Endodermal cell (in vitro differentiated cells): ENCODE measurements around the gene SCD. TPM values are rescaled to one million over a fixed set of nuclear protein-coding genes. Genes with fewer than 3 reads are reported as not detected.

Experiments
- DNase-seq: peaks from one replicate; pipeline ENCODE4 v3.0.0-alpha.2; 2017
- H3K27ac ChIP-seq: 2 replicates; pipeline ENCODE4 v1.5.1; 2013; ENCODE audit warnings: mild to moderate bottlenecking, low read depth, low read length, moderate library complexity
- H3K27me3 ChIP-seq: 2 replicates; pipeline ENCODE4 v1.6.1; 2013; ENCODE audit warnings: mild to moderate bottlenecking, low read length, moderate library complexity; ENCODE audit not compliant: insufficient read depth, control insufficient read depth, poor library complexity, severe bottlenecking
- H3K36me3 ChIP-seq: 2 replicates; pipeline ENCODE4 v1.7.0; 2013; ENCODE audit warnings: mild to moderate bottlenecking, low read length, moderate library complexity; ENCODE audit not compliant: control insufficient read depth, insufficient read depth
- H3K4me1 ChIP-seq: one replicate; pipeline ENCODE4 v1.7.0; 2013; ENCODE audit warnings: low read length; ENCODE audit not compliant: control insufficient read depth, insufficient read depth
- H3K4me3 ChIP-seq: 2 replicates; pipeline ENCODE4 v1.5.1; 2013; ENCODE audit warnings: mild to moderate bottlenecking, low read length, moderate library complexity
- H3K9ac ChIP-seq: 2 replicates; pipeline ENCODE4 v1.6.1; 2013; ENCODE audit warnings: mild to moderate bottlenecking, low read length, moderate library complexity; ENCODE audit not compliant: poor library complexity, severe bottlenecking; ENCODE audit errors: extremely low read depth
- H3K9me3 ChIP-seq: 2 replicates; pipeline ENCODE4 v1.6.1; 2013; ENCODE audit warnings: mild to moderate bottlenecking, low read length, moderate library complexity; ENCODE audit not compliant: control insufficient read depth
- H3K27ac Mint-ChIP-seq: 2 replicates; pipeline ENCODE4 v1.8.0; 2020; ENCODE audit warnings: mixed read lengths
- H3K27me3 Mint-ChIP-seq: 2 replicates; pipeline ENCODE4 v1.8.0; 2021; ENCODE audit warnings: mild to moderate bottlenecking, mixed read lengths; ENCODE audit not compliant: insufficient read depth
- H3K36me3 Mint-ChIP-seq: 2 replicates; pipeline ENCODE4 v1.8.0; 2020; ENCODE audit warnings: low read depth, mixed read lengths
- H3K4me1 Mint-ChIP-seq: 2 replicates; pipeline ENCODE4 v1.8.0; 2020; ENCODE audit warnings: mixed read lengths
- H3K4me3 Mint-ChIP-seq: 2 replicates; pipeline ENCODE4 v1.8.0; 2020; ENCODE audit warnings: mild to moderate bottlenecking, moderate library complexity, mixed read lengths
- H3K9me3 Mint-ChIP-seq: 2 replicates; pipeline ENCODE4 v1.8.0; 2020; ENCODE audit warnings: mild to moderate bottlenecking, mixed read lengths
- WGBS, 2 experiments: methylation state at CpG; one replicate each; pipeline versions ENCODE4 v1.1.5 to v1.1.7; 2013; ENCODE audit warnings: missing lambda C conversion rate in 2 of 2, mixed read lengths in 1 of 2; ENCODE audit not compliant: insufficient coverage in 1 of 2, insufficient read length in 1 of 2; 5-methylcytosine and 5-hydroxymethylcytosine counted together
- total RNA-seq, 2 donors: library from RNA; stranded (reverse); fragmentation: NEBNext Ultra II Directional in 1 of 2; extraction: Animal tissue kit (Norgen Biotek cat#: 25700) in 1 of 2; gene quantifications; 2 replicates in 1 of 2; 3 replicates in 1 of 2; pipeline ENCODE4 v1.2.1, GENCODE V29; 2021
- TF ChIP-seq, protein P1 (sequence below): fragments of 200-600 bp; sonication (generic); conservative IDR thresholded peaks from 2 replicates; pipeline ENCODE4 v1.5.0; 2021; ENCODE audit warnings: antibody characterized with exemption, mild to moderate bottlenecking

The SCD gene
- total RNA-seq, 2 donors from 2014 or later = 369 to 442 TPM

DNA sequence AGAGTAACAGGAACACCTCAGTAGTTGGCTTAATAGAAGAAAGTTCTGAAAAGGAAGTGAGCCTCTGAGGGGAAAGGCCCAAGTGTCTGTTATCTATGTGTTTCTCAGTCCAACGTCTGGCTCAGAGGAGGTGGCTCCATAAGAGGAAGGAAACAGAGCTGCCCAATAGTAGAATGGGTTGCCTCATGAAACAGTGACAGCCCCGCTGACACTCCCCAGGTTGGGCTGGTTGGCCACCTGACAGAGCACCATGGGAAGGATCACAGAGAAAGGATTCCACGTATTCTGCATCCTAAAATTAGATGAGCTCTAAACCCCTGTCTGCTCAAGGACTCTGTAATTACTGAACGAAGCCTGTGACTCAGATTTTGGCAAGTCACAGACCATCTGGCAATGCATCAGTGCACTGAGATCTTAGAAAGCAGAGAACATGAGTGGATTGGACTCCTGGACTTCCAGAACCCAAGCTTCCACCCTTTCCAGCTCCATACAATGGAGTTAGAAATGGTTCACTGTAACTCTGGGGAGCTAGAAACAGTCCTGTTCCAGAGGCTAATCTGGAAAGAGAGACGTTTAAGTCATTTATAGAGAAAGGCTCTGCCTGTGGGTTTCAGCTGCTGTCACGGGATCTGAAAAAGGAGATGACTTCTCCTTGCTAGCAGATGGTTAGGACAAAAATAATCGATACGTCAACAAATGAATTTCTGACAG, 19.9 kb upstream of the SCD start:
- Mint-ChIP-seq H3K4me3 (no peak overlapping the region), H3K27ac (no peak overlapping the region), H3K27me3 (peaks cover 62% of the 10 kb centered on the region), H3K9me3 (no peaks in the 10 kb centered on the region), H3K36me3 (no peaks in the 10 kb centered on the region), H3K4me1 (no peaks in the 10 kb centered on the region)
- Histone ChIP-seq H3K9ac (no peak overlapping the region), H3K9me3 (no peaks in the 10 kb centered on the region), H3K4me1 (no peaks in the 10 kb centered on the region), H3K36me3 (no peaks in the 10 kb centered on the region), H3K27ac (no peak overlapping the region), H3K4me3 (no peak overlapping the region), H3K27me3 (peaks cover 77% of the 10 kb centered on the region)
- no peak for DNase-seq
- TF ChIP-seq, protein P1, sequence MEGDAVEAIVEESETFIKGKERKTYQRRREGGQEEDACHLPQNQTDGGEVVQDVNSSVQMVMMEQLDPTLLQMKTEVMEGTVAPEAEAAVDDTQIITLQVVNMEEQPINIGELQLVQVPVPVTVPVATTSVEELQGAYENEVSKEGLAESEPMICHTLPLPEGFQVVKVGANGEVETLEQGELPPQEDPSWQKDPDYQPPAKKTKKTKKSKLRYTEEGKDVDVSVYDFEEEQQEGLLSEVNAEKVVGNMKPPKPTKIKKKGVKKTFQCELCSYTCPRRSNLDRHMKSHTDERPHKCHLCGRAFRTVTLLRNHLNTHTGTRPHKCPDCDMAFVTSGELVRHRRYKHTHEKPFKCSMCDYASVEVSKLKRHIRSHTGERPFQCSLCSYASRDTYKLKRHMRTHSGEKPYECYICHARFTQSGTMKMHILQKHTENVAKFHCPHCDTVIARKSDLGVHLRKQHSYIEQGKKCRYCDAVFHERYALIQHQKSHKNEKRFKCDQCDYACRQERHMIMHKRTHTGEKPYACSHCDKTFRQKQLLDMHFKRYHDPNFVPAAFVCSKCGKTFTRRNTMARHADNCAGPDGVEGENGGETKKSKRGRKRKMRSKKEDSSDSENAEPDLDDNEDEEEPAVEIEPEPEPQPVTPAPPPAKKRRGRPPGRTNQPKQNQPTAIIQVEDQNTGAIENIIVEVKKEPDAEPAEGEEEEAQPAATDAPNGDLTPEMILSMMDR = no peak
- 60 to 72% methylated on average over 6 to 8 of the region's 8 CpGs for WGBS, 2 experiments

DNA sequence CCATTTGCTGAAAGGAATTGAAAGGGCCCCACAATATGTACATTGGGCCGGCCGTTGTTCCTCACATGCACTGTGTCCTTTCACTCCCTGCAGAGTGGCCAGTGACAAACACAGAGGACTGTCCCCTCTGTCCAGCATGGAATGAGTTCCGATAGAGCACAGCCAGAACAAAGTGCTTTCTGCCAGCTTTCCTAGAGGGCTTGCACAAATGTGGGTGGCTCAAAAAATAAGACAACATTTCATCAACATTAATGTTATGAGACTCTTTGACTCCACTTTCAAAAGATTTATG, 19.4 kb upstream of the SCD start:
- Mint-ChIP-seq H3K4me1 (no peaks in the 10 kb centered on the region), H3K9me3 (no peaks in the 10 kb centered on the region), H3K36me3 (no peaks in the 10 kb centered on the region), H3K27ac (no peak overlapping the region), H3K27me3 (peaks cover 61% of the 10 kb centered on the region), H3K4me3 (no peak overlapping the region)
- H3K27me3 ChIP-seq = peaks cover 80% of the 10 kb centered on the region
- no peak overlapping the region for H3K9ac ChIP-seq
- 86% methylated on average over 3 of the region's 3 CpGs for WGBS, 2 experiments
- H3K36me3 ChIP-seq = no peaks in the 10 kb centered on the region
- H3K27ac ChIP-seq = no peak overlapping the region
- H3K4me1 ChIP-seq = no peaks in the 10 kb centered on the region
- TF ChIP-seq, protein P1 = no peak
- no peak overlapping the region for H3K4me3 ChIP-seq
- H3K9me3 ChIP-seq = no peaks in the 10 kb centered on the region
- no peak for DNase-seq

DNA sequence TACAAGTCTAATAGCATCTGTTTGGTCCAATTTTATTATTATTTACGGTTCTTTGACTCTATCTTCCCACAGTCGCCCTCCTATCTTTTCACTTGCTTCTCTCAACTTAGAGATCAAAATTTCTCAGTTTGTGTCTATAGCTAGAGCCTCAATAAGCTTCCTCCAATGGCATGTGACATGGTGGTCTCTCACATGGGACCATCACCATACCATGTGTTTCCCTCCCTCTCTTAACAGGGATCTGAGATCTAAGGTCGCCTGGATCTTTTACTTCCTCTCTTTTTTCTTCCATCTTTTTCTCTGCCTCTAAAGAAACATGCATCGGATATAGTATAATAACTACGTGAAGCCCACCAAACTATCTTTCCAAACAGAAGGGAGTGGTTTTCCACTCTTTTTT, 18.8 kb upstream of the SCD start:
- WGBS, 2 experiments = 57 to 61% methylated on average over 5 of the region's 5 CpGs
- Mint-ChIP-seq H3K9me3 (no peaks in the 10 kb centered on the region), H3K27ac (no peak overlapping the region), H3K4me3 (no peak overlapping the region), H3K4me1 (no peaks in the 10 kb centered on the region), H3K27me3 (peaks cover 62% of the 10 kb centered on the region), H3K36me3 (no peaks in the 10 kb centered on the region)
- Histone ChIP-seq H3K9me3 (no peaks in the 10 kb centered on the region), H3K9ac (no peak overlapping the region), H3K27me3 (peaks cover 80% of the 10 kb centered on the region), H3K36me3 (no peaks in the 10 kb centered on the region), H3K27ac (no peak overlapping the region), H3K4me3 (no peak overlapping the region), H3K4me1 (no peaks in the 10 kb centered on the region)
- no peak for DNase-seq
- TF ChIP-seq, protein P1 = no peak
